Fibroblast of the conjunctiva (primary cell): Measurements from ENCODE around the gene PTPRO.

ENCODE experiments used
- DNase-seq: peaks from one replicate; pipeline ENCODE4 v3.0.0-alpha.2; 2010; ENCODE audit warnings: low read depth

PTPRO gene

GRCh38 chr12:15561396-15561795, 239.1 kb downstream of the PTPRO start:
- no peak for DNase-seq

- no peak for DNase-seq
Measured at GRCh38 chr12:15562263-15562662, 240.0 kb downstream of the PTPRO start.

- DNase-seq, result peak; percentile 72
Measured at GRCh38 chr12:15563663-15564062, 241.4 kb downstream of the PTPRO start.

GRCh38 chr12:15574353-15574752, 252.0 kb downstream of the PTPRO start:
- no peak for DNase-seq

- DNase-seq, result no peak
Measured at GRCh38 chr12:15575671-15576541, 253.6 kb downstream of the PTPRO start.

GRCh38 chr12:15580431-15580830, 258.1 kb downstream of the PTPRO start:
- DNase-seq, result no peak

- no peak for DNase-seq
Measured at GRCh38 chr12:15581006-15581405, 258.7 kb downstream of the PTPRO start.

- DNase-seq, result no peak
Measured at GRCh38 chr12:15583804-15584203, 261.5 kb downstream of the PTPRO start.

GRCh38 chr12:15584366-15585041, 262.2 kb downstream of the PTPRO start:
- DNase-seq, result peak; percentile 87

GRCh38 chr12:15589328-15590032, 267.2 kb downstream of the PTPRO start:
- no peak for DNase-seq

GRCh38 chr12:15590180-15590826, 268.0 kb downstream of the PTPRO start:
- DNase-seq, result peak; percentile 63

- DNase-seq, result no peak
Measured at GRCh38 chr12:15591811-15592210, 269.5 kb downstream of the PTPRO start.

- no peak for DNase-seq
Measured at GRCh38 chr12:15592934-15593333, 270.6 kb downstream of the PTPRO start.

GRCh38 chr12:15596174-15596573, 273.9 kb downstream of the PTPRO start:
- DNase-seq, result no peak

GRCh38 chr12:15597125-15597830, 275.0 kb downstream of the PTPRO start:
- no peak for DNase-seq

- DNase-seq, result peak; percentile 97
Measured at GRCh38 chr12:15599266-15600037, 277.1 kb downstream of the PTPRO start.

GRCh38 chr12:15600223-15600935, 278.1 kb downstream of the PTPRO start:
- no peak for DNase-seq

GRCh38 chr12:15601210-15601800, 279.0 kb downstream of the PTPRO start:
- peak; percentile 76 for DNase-seq

GRCh38 chr12:15602051-15602672, 279.9 kb downstream of the PTPRO start:
- no peak for DNase-seq
